ENCODE data around the gene C1orf232. TPM values are rescaled to one million over a fixed set of nuclear protein-coding genes. Genes with fewer than 3 reads are reported as not detected.

C1orf232 gene
- polyA plus RNA-seq, 3 donors, result not detected

DNA sequence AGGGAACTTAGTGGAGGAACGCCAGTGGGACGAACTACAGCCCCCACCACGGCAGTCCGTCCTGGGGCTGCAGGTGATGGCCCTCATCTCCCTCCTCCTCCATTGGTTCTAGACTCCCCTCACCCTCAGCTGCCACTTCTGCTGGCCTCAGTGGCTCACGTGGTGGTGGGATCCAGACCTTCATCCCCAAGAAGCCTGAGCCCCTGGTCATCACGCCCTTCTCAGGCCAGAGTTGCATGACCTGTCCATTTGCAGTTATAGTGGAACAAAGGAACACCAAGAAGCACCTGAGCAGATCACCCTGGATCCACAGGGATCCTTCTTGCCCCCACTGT is 22.8 kb downstream of the C1orf232 start:
- Histone ChIP-seq H4K20me1 (ENCODE audit: insufficient read depth, low read length) (no peaks in the 10 kb centered on the region), H2AFZ (ENCODE audit: insufficient read depth, low read depth, low read length, poor library complexity, severe bottlenecking) (no peak overlapping the region), H3K9me3 (replicated peaks in 1 of 2; ENCODE audit: control insufficient read depth in 1 of 2, insufficient read depth in 1 of 2, low read length in 2 of 2) (no peaks in the 10 kb centered on the region), H3K4me2 (replicated peaks; ENCODE audit: extremely low read depth, low read length, poor library complexity, severe bottlenecking) (no peak overlapping the region), H3K79me2 (ENCODE audit: insufficient read depth, low read length) (no peaks in the 10 kb centered on the region), H3K27me3 (ENCODE audit: control insufficient read depth in 2 of 2, insufficient read depth in 2 of 2, low read length in 2 of 2) (no peaks in the 10 kb centered on the region), H3K9ac (ENCODE audit: insufficient read depth, low read length, poor library complexity, severe bottlenecking) (no peak overlapping the region), H3K4me1 (ENCODE audit: control insufficient read depth in 1 of 2, insufficient read depth in 2 of 2, low read length in 2 of 2) (peaks cover 13 to 20% of the 10 kb centered on the region in 2 donors), H3K4me3 (replicated peaks in 1 of 3; ENCODE audit: low read depth in 2 of 3, low read length in 3 of 3) (no peak overlapping the region), H3K36me3 (replicated peaks in 1 of 2; ENCODE audit: control insufficient read depth in 1 of 2, insufficient read depth in 2 of 2, low read length in 2 of 2) (no peaks in the 10 kb centered on the region), H3K27ac (ENCODE audit: low read depth in 1 of 2, low read length in 2 of 2) (no peak overlapping the region)
- intact Hi-C loops (cut with micrococcal nuclease), result loop anchor here (1.0 to 10.0 kb wide), 3 partner anchors 41 to 111 kb away; no protein-coding TSS in a partner anchor
- no peak for TF ChIP-seq CTCF (IDR thresholded peaks at IDR 0.05)
- DNase-seq, result no peak
- H3K27ac Mint-ChIP-seq, result no peak overlapping the region
- H3K4me3 Mint-ChIP-seq, result no peak overlapping the region
- 86% methylated on average over 6 of the region's 6 CpGs for WGBS (ENCODE audit: insufficient coverage)
- H3K4me1 Mint-ChIP-seq, result peaks cover 20% of the 10 kb centered on the region
- peaks cover 3 to 8% (median 4%) of the 10 kb centered on the region in 3 donors for H3K27me3 Mint-ChIP-seq (ENCODE audit: low read depth in 3 of 3)
- no peaks in the 10 kb centered on the region for H3K9me3 Mint-ChIP-seq
- no peaks in the 10 kb centered on the region for H3K36me3 Mint-ChIP-seq

DNA sequence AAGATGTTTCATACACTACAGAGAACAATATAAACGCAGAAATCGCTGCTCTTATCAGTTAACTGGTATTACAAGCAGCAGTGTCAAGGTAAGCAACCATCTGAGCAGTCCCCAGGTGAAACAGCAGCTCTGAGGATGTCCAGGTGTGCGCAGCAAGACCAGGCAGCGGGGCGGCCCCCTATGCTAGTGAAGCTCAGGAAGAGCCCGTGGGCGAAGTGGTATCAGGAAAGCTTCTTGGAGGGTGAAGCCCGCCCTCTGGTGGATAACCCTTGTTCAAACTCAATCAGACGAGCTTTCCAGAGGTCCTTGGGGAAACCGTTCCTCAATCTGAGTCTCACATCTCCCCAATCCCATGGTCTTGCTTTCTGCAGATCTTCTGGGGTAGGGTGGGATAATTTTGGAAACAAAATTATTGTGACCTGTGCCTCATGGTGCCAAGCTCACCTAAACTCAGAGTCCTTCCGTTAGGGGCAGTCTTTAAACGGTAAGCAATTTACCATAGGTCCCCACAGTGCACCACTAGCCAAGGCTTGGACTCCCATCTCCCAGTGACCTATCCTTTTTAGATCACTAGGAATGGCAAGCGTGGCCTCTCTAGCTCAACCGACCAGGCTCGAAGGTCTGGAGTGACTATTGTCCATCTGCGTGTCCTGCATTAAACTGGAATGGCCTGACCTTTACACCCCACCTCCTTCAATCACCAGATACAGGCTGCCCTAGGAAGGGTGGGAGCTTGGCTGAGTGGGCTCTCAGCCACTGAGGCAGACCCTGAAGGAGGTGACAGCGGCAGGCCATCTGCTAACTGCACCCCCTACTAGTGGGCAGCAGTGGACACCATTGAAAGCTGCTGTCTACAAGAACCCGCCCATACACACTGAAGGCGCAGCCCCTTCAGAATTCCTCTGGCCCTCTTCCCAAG is 23.5 kb downstream of the C1orf232 start:
- H3K27ac ChIP-seq (ENCODE audit: low read depth in 1 of 2, low read length in 2 of 2), result no peak overlapping the region
- Mint-ChIP-seq H3K4me1 (peaks cover 20% of the 10 kb centered on the region), H3K27ac (no peak overlapping the region), H3K27me3 (ENCODE audit: low read depth in 3 of 3) (peaks cover 3 to 6% (median 4%) of the 10 kb centered on the region in 3 donors), H3K36me3 (no peaks in the 10 kb centered on the region), H3K4me3 (peak overlapping the region in 1 of 2 donors; percentile 39), H3K9me3 (no peaks in the 10 kb centered on the region)
- no peaks in the 10 kb centered on the region for H3K36me3 ChIP-seq (replicated peaks in 1 of 2; ENCODE audit: control insufficient read depth in 1 of 2, insufficient read depth in 2 of 2, low read length in 2 of 2)
- DNase-seq, result peak; percentile 67 to 87 (median 81)
- peak overlapping the region; percentile 56 for H2AFZ ChIP-seq (ENCODE audit: insufficient read depth, low read depth, low read length, poor library complexity, severe bottlenecking)
- no peaks in the 10 kb centered on the region for H3K27me3 ChIP-seq (ENCODE audit: control insufficient read depth in 2 of 2, insufficient read depth in 2 of 2, low read length in 2 of 2)
- peak overlapping the region; percentile 35 for H3K4me2 ChIP-seq (replicated peaks; ENCODE audit: extremely low read depth, low read length, poor library complexity, severe bottlenecking)
- no peak overlapping the region for H3K4me3 ChIP-seq (replicated peaks in 1 of 3; ENCODE audit: low read depth in 2 of 3, low read length in 3 of 3)
- H3K9ac ChIP-seq (ENCODE audit: insufficient read depth, low read length, poor library complexity, severe bottlenecking), result no peak overlapping the region
- intact Hi-C loops (cut with micrococcal nuclease), result loop anchor here (1.0 to 10.0 kb wide), 3 partner anchors 40 to 110 kb away; no protein-coding TSS in a partner anchor
- H4K20me1 ChIP-seq (ENCODE audit: insufficient read depth, low read length), result no peaks in the 10 kb centered on the region
- peaks cover 13 to 20% of the 10 kb centered on the region in 2 donors for H3K4me1 ChIP-seq (ENCODE audit: control insufficient read depth in 1 of 2, insufficient read depth in 2 of 2, low read length in 2 of 2)
- no peaks in the 10 kb centered on the region for H3K9me3 ChIP-seq (replicated peaks in 1 of 2; ENCODE audit: control insufficient read depth in 1 of 2, insufficient read depth in 1 of 2, low read length in 2 of 2)
- WGBS (ENCODE audit: insufficient coverage), result 39% methylated on average over 6 of the region's 19 CpGs
- H3K79me2 ChIP-seq (ENCODE audit: insufficient read depth, low read length), result no peaks in the 10 kb centered on the region
- TF ChIP-seq CTCF (IDR thresholded peaks at IDR 0.05), result peak; percentile 89
